Tibial artery (tissue), 4 donors: ENCODE data around the gene LLCFC1.

ENCODE experiments used
- DNase-seq, 2 donors: peaks; one replicate each; pipeline ENCODE4 v3.0.0-alpha.2; 2019
- H3K27ac ChIP-seq, 2 donors: fragments of 200-600 bp; sonication (generic) in 1 of 2; 1 replicate in 1 of 2; 2 replicates in 1 of 2; pipeline ENCODE4 v1.5.1; 2018 to 2019; ENCODE audit warnings: mild to moderate bottlenecking in 1 of 2
- H3K27me3 ChIP-seq, 2 donors: fragments of 200-600 bp; sonication (generic) in 1 of 2; one replicate each; pipeline versions ENCODE4 v1.5.1 to v1.6.0; 2016 to 2019
- H3K36me3 ChIP-seq, 3 donors: fragments of 200-600 bp; sonication (generic) in 2 of 3; one replicate each; pipeline ENCODE4 v1.5.1; 2016 to 2019; ENCODE audit warnings: mild to moderate bottlenecking in 2 of 3
- H3K4me1 ChIP-seq, 4 donors: fragments of 200-600 bp; sonication (generic) in 2 of 4; 1 replicate in 3 of 4; 2 replicates in 1 of 4; pipeline ENCODE4 v1.5.1; 2016 to 2019
- H3K4me3 ChIP-seq, 2 donors: fragments of 200-600 bp; sonication (generic) in 1 of 2; 1 replicate in 1 of 2; 2 replicates in 1 of 2; pipeline ENCODE4 v1.5.1; 2018 to 2019; ENCODE audit warnings: mild to moderate bottlenecking in 2 of 2
- H3K9me3 ChIP-seq, 3 donors: fragments of 200-600 bp; sonication (generic) in 1 of 3; one replicate each; pipeline ENCODE4 v1.5.1; 2016 to 2019
- intact Hi-C: fragments of 100-400 bp; cut with DNase I; formaldehyde crosslinking; loops from one replicate; pipeline ENCODE4 v1.15.0; 2023; ENCODE audit warnings: low total_unique reads
- TF ChIP-seq, protein P1 (sequence below), 2 experiments: fragments of 200-600 bp in 1 of 2; fragments of 450-650 bp in 1 of 2; IDR thresholded peaks; one replicate each; pipeline ENCODE4 v1.5.1; 2017 to 2019; ENCODE audit warnings: antibody characterized with exemption in 2 of 2, mild to moderate bottlenecking in 1 of 2, moderate library complexity in 1 of 2

LLCFC1 gene

DNA sequence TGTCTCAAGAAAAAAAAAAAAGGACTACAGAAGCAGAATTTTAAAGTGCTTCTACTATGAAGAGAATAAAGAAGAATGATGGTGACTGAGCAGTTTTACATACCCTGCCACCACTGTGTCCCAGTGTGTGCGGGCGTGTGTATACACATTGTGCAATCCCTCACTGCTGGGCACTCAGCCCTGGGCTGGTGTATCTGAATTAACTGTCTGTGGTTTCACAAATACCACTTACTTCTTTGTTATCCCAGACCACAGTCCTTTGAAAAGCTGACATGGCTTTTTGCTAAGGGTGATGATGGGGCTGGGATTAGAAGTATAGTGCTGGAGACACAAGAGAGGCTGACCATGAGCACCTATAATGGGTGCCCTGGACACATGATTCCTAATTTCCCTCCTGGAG is 32.6 kb upstream of the LLCFC1 start:
- H3K4me3 ChIP-seq: no peak overlapping the region
- no peak for DNase-seq
- TF ChIP-seq, protein P1, sequence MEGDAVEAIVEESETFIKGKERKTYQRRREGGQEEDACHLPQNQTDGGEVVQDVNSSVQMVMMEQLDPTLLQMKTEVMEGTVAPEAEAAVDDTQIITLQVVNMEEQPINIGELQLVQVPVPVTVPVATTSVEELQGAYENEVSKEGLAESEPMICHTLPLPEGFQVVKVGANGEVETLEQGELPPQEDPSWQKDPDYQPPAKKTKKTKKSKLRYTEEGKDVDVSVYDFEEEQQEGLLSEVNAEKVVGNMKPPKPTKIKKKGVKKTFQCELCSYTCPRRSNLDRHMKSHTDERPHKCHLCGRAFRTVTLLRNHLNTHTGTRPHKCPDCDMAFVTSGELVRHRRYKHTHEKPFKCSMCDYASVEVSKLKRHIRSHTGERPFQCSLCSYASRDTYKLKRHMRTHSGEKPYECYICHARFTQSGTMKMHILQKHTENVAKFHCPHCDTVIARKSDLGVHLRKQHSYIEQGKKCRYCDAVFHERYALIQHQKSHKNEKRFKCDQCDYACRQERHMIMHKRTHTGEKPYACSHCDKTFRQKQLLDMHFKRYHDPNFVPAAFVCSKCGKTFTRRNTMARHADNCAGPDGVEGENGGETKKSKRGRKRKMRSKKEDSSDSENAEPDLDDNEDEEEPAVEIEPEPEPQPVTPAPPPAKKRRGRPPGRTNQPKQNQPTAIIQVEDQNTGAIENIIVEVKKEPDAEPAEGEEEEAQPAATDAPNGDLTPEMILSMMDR (IDR thresholded peaks at IDR 0.05): no peak

DNA sequence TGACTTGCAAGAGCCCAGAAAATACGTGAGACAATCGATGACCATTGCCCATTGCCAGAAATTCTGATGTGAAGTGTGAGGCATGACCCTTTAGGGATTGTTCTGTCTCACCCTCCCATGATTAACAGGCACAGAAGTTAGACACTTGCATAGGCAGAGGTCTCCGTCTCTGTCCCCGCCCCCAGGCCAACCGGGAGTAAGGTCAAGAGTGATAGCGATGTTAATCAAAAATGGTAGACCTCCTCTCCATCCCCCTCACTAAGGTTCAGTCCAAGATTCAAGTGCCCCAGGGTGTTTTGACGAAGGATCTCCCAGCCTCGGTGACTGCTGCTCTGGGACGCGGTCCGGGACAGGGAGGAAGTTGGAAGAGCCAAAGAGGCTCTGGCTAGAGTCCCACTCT is 31.0 kb upstream of the LLCFC1 start:
- H3K27me3 ChIP-seq: peaks cover 0 to 9% of the 10 kb centered on the region in 2 donors
- no peaks in the 10 kb centered on the region for H3K36me3 ChIP-seq
- TF ChIP-seq, protein P1 (IDR thresholded peaks at IDR 0.05): no peak
- no peak overlapping the region for H3K27ac ChIP-seq
- intact Hi-C loops: no loop called here
- H3K9me3 ChIP-seq: peaks cover 0 to 4% (median 0%) of the 10 kb centered on the region in 3 donors
- DNase-seq: no peak
- H3K4me3 ChIP-seq: no peak overlapping the region
- no peaks in the 10 kb centered on the region for H3K4me1 ChIP-seq

More for the DNA sequence above, 32.6 kb upstream of the LLCFC1 start:
- Histone ChIP-seq H3K27ac (no peak overlapping the region), H3K9me3 (peaks cover 0 to 4% (median 0%) of the 10 kb centered on the region in 3 donors), H3K27me3 (peaks cover 0 to 4% of the 10 kb centered on the region in 2 donors), H3K36me3 (no peaks in the 10 kb centered on the region), H3K4me1 (no peaks in the 10 kb centered on the region)
- intact Hi-C loops: no loop called here

DNA sequence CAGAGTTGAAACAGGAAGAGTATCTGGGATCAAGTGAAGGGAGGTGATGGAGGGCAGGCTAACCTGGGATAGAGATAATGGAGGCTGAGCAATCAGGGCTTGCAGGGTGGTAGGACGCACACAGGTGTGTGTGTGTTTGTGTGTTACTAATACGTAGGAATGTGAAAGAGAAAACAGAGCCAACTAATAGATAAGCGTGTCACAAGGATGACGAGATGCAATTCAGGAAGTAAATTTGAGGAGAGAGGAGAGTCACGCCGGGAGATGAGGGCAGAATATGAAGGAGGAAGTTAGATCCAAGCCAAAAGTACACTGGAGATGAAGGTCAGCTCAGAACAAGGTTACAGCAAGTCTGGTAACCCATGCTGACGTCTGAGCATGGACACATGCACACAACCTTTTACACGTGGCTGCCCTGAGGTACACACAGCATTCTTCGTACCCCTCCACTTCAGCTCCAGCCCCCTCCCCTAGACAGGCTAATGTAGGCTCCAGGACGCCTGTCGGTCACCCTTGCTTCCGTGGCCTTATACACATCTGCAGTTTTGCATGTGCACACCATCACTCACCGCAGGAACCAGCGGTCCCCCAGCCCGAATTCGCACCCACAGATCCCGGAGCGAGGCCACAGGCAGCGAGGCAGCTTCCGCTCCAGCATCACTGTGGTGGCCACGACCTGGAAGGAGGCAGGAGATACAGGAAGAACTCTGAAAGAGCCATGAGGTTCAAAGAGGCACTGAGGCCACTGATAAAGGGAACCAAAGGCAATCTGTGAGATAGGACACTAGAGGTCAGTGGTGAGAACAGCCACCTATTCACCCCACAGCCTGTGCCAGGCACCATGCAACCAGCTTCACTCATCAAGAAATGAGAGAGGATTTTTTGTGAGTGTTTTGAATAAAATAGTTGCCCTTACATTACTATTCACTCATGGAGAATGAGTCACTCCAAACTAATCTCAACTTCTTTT is 30.1 kb upstream of the LLCFC1 start:
- no peaks in the 10 kb centered on the region for H3K4me1 ChIP-seq
- no peak overlapping the region for H3K27ac ChIP-seq
- no peak for DNase-seq
- intact Hi-C loops: no loop called here
- TF ChIP-seq, protein P1 (IDR thresholded peaks at IDR 0.05): no peak
- H3K36me3 ChIP-seq: no peaks in the 10 kb centered on the region
- H3K9me3 ChIP-seq: peaks cover 0 to 4% (median 0%) of the 10 kb centered on the region in 3 donors
- peaks cover 0 to 9% of the 10 kb centered on the region in 2 donors for H3K27me3 ChIP-seq
- no peak overlapping the region for H3K4me3 ChIP-seq

DNA sequence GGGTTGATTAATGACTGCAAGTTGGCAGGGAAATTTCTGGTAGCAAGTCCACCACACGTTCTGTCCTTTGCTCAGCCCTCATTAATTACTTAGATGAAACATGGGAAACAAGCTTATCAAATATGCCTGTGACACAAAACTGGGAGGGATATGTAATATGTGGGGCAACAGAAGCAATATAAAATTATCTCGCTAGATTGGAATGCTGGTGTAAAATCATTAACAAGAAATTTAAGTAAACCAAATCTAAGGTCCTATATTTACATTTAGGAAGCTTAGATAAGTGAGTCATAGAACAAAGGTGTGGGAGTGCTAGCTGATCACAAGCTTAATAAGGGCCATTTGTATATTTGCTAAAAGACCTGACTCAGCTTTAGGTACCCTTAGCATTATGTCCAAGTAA is 29.3 kb upstream of the LLCFC1 start:
- intact Hi-C loops: no loop called here
- Histone ChIP-seq H3K27ac (no peak overlapping the region), H3K9me3 (no peaks in the 10 kb centered on the region), H3K27me3 (peaks cover 0 to 9% of the 10 kb centered on the region in 2 donors), H3K4me1 (no peaks in the 10 kb centered on the region), H3K4me3 (no peak overlapping the region), H3K36me3 (no peaks in the 10 kb centered on the region)
- DNase-seq: no peak
- TF ChIP-seq, protein P1 (IDR thresholded peaks at IDR 0.05): no peak

DNA sequence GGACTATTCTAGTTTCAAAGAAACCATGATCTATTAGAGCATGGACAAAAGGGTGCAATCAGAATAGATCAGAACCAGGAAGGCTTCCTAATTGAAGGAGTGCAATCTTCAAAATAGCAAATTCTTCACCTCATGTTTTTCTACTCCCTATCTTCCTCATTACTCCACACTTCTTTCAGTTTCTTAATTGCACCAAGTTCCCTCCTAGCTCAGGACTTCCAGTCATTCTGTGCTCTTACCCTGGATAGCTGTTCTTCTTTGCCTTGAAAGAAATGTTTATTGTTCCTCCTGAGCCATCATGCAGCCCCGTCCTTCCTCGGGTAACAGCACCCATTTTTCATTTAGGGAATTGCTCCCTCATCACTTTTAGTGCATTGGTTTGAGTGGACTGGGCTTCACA is 28.8 kb upstream of the LLCFC1 start:
- no peak overlapping the region for H3K4me3 ChIP-seq
- DNase-seq: no peak

More for the DNA sequence above, 28.8 kb upstream of the LLCFC1 start:
- Histone ChIP-seq H3K27me3 (peaks cover 0 to 12% of the 10 kb centered on the region in 2 donors), H3K27ac (no peak overlapping the region), H3K9me3 (no peaks in the 10 kb centered on the region), H3K36me3 (no peaks in the 10 kb centered on the region), H3K4me1 (no peaks in the 10 kb centered on the region)
- TF ChIP-seq, protein P1 (IDR thresholded peaks at IDR 0.05): no peak
- intact Hi-C loops: no loop called here
